Skin of body (tissue), 2 donors: ENCODE results near the gene ARL6IP4. TPM values are rescaled to one million over a fixed set of nuclear protein-coding genes. Genes with fewer than 3 reads are reported as not detected.

Source experiments
- DNase-seq: peaks from one replicate; lab custom pipeline; 2025; lab: John Stamatoyannopoulos, UW
- total RNA-seq: library from RNA; depleted of rRNA; stranded (reverse); fragments of >200 nt; gene quantifications from one replicate; pipeline ENCODE4 v1.2.3, GENCODE V29; 2014

The ARL6IP4 gene
- total RNA-seq, 1 donor from 2014 or later: 65.5 TPM

DNA sequence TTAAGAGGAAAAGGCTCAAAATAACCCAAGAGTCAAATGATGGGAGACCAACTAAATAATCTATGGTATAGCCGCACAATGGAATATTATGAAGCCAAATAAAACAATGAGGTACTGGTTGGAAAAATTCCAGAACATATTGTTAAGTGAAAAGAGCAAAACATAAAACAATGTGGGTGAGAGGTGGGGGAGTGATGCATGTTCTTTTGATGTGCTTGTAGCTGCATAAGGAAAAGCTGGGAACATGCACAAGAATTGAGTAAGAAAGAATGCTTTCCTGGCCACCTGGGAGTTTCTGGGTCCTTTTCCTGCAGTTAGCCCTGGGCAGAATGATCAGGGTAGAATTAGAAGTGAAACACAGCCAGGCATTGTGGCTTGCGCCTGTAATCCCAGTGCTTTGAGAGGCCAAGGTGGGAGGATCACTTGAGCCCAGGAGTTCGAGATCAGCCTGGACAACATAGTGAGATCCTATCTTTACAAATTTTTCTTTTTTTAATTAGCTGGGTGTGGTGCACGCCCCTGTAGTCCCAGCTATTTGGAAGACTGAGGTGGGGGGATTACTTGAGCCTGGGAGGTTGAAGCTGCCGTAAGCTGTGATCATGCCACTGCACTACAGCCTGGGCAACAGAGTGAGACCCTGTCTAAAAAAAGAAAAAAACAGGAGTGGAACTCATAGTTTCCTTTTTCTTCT is 22.1 kb upstream of the ARL6IP4 start:
- peak; percentile 19 for DNase-seq

- DNase-seq: no peak
These were observed 20.8 kb upstream of the ARL6IP4 start for GRCh38 chr12:122959566-122960192.

GRCh38 chr12:122960193-122960569 is 20.3 kb upstream of the ARL6IP4 start:
- DNase-seq: no peak

DNA sequence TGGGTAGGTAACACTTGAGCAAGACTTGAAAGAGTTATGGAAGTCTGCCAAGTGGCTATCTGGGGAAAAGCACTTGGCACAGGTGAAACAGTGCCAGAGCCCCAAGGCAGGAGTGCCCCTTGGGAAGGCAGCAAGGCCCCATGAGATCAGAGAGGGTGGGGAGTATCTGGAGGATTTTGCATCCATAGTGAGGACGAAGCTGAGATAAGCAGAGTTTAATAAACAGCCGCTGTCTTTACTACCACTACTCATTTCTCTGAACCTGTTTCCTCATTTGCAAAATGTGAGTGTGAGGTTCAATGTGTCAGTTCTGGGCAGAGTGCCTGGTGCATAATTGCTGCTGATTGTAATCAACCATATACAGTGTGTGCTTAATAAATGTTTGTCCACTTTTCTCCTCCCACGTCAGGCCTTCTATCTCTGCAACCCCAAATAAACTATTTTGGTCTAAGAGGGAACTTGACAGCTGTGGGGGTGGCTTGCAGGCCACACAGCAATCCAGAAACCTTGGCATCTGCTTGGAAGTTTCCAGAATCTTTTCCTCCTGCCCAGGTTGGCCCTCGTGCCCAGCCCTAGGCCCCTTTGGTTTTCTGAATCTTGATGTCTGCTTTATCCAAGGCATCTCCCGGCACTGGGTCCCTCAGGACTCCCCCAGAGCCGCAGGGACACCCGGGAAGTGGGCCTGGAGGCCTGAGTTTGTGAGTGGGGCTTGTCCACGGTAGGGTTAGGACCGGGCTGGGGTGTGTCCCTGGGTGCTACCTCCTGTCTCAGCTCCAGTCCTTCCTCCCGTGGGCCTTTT is 18.8 kb upstream of the ARL6IP4 start:
- DNase-seq: no peak

DNA sequence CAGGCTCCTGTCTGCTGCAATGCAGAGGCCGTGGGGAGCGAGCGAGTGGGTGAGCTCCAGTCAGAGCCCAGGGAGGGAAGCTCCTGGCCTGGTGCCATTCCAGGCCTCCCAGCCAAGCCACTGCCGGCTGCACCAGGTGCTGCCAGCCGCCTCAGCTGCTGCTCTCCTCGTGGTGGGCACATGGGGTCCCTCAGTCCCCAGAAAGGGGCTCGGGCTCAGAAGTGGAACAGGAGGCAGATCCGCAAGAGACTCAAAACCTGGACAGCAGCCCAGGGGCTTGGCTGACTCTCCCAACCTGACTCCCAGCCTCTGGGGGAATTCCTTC is 16.6 kb upstream of the ARL6IP4 start:
- DNase-seq: no peak

GRCh38 chr12:122964439-122965257 is 15.8 kb upstream of the ARL6IP4 start:
- DNase-seq: no peak

- no peak for DNase-seq
These were observed 15.1 kb upstream of the ARL6IP4 start for GRCh38 chr12:122965321-122965751.

- DNase-seq: peak; percentile 65
These were observed 14.4 kb upstream of the ARL6IP4 start, which contains the start of gene ABCB9 for GRCh38 chr12:122965851-122966742. TSS of gene ABCB9 (minus strand) at chr12:122966463. CDS start at chr12:122960235, 6,228 bp downstream.

DNA sequence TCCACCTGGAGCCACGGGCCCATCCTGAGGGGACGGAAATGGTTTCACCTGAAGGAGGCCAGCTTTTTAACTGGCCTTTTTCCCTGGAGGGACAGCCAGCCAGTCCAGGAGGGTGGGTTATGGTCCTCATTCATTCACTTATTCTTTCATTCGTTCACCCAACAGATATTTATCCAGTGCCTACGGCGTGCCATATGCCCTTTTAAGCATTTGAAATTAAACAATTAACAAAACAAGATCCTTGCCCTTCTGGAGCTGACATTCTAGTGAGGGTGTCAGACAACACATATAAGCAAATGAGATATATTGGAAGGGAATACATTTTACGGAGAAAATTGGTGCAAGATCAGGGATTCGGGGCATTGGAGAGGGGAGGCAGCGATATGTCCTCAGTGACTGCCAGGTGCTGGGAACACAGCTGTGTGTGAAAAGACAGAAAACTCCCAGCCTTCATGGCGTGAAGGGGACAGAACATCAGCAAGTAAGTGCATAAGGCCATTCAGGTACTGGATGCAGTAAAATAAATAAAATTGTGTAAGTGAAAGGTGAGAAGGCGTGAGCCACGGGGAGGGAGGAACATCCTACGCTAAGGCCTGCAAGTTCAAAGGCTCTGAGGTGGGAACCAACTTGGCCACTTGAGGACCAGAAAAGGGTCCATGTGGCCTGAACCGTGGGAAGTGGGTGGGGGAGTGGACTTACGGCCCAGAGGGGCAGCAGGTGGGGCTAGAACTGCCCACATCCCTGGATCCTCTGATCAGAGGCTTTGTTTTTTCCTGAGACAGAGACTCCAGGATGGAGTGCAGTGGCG is 13.5 kb upstream of the ARL6IP4 start:
- DNase-seq: no peak

GRCh38 chr12:122968104-122968503 is 12.4 kb upstream of the ARL6IP4 start:
- no peak for DNase-seq

- DNase-seq: no peak
These were observed 10.8 kb upstream of the ARL6IP4 start for GRCh38 chr12:122969676-122970075.

DNA sequence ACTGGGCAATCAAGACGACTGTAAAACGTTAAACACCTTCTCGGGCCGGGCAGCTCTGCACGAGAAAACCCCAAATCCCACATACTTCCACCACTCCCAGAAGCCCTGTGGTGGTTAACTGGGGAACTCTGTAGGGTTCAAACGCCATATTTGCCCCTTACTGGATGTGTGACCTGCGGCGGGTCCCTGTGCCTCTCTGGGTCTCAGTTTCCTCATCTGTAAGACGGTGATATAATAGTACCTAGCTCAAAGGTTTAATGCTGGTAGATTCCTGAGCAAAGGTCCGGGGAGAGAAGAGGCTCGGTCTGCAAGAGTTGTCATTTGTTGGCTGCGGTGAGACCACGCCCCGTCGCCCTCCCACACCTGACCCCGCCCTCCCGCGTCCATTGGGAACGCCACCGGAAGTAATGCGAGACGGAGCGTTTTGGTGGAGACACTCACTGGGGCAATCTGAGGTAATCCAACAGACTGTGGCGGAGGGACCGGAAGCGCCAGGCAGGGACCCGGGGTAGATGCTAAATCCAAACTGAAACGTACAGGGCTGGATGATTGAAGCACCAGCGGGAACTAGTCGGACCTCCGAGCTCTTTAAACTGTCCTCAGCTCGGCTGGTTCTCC is 6.1 kb upstream of the ARL6IP4 start:
- DNase-seq: peak; percentile 99

DNA sequence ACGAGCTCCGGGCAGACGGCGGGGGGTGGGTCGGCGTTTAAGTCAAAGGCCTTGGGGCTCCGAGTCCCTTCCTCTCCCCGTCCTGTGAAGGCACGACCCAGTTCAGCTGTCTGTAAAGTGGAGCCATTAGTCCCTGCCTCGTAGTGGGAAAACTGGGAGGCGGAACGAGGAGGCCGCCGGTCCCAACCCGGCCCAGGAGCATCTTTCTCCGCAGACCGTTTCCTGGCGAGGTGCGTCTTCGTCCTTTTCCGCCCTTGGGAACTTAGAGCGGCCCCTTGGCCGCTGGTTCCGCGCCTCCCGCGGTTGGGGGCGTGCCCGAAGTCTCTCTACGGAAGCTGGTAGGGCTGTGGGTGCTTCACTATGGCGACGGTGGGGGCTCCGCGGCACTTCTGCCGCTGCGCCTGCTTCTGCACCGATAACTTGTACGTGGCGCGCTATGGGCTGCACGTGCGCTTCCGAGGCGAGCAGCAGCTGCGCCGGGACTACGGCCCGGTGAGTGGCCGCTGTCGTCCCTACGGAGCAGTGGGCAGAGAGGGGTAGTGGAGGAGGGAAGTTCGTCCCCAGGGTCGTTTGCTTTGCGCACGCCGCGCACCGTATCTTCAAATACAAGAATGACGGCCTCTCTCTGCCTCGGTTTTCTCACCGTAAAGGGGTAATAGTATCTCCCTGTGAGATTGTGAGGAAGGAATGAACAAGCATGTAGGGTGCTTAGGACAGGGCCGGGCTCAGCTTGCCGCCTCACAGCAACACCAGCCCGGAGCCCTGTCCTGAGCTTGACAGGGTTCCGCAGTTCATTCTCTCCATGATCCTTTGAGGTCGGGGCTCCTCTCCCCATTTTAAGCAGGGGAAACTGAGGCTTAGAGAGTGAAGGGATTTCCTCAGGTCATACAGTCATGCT is 5.3 kb upstream of the ARL6IP4 start, which contains the start of gene OGFOD2:
TSS of gene OGFOD2 (plus strand) at position 353 of the 898 bp plus-strand sequence. CDS start at position 361, 8 bp downstream.
- peak; percentile 89 for DNase-seq

DNA sequence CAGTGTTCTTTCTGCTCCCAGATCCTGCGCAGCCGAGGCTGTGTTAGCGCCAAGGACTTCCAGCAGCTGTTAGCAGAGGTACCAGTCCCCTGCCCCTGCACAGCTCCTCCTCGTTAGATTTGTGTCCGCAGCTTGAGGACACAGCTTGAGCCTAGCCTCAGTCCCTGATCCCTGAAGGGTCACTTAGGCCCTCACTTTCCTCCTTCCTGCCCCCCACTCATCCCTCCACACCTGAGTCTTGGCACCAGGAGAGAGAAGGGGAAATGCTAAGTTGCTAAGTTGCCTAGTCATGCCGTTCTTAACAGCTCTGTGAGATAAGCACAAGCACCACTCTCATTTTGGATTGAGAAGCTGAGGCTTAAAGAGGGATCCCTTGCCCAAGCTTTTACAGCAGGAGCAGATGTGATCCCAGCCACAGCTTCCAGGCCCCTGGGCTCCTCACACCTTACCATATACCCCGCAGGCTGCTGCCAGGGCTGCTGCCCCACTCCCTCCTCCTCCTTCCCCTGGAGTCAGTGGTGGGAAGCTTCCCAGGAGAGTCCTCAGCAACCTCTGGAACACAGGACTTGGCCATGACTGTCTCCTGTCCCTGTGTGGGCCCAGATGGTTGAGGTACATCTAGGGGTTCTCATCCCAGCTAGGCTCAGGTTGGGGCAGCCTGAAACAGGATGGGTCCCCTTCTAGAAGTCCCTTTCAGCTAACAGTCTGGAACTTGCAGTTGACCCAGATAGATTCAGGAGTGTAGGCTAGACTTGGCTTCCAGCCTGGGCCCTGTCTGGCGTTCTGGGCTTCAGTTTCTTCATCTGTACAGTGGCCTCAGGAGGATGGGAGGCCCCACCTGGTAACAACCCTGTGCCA is 4.5 kb upstream of the ARL6IP4 start:
- no peak for DNase-seq

DNA sequence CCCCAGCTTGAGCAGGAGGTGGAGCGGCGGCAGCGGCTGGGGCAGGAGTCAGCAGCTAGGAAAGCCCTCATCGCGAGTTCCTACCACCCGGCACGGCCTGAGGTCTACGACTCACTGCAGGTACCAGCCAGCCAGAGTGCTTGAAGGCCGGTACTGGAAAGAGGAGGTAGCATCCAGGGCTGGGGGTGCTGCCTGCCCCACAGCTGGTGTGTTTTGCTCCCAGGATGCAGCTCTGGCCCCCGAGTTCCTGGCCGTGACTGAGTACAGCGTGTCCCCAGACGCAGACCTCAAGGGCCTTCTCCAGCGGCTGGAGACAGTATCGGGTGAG is 3.9 kb upstream of the ARL6IP4 start:
- no peak for DNase-seq

DNA sequence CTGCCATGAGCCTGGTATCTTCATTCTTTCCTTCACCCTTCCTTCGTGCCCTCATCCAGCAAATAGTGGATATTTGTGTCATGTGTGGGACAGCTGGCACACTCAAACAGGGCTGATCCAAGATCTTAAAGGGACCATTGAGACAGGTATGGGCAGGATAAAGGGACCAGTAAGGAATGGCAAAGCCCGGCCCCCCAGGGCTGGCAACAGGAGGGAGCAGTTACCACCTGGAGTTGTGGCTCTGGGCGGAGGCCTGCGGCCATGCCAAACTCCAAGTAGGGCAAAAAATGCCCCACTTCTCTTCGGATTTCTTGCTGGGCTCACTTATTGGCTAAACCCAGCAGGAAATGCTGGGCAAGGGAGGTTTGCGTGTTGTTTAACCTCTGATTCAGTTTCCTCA is 3.3 kb upstream of the ARL6IP4 start:
- no peak for DNase-seq
